GM12875 (cell line): ENCODE results near the gene PRKCB.

Experiments
- H3K4me3 ChIP-seq: one replicate; pipeline ENCODE4 v1.5.1; 2011; ENCODE audit warnings: low read depth, low read length, control low read depth
- TF ChIP-seq, protein P1 (sequence below): IDR thresholded peaks from 2 replicates; pipeline ENCODE4 v1.5.1; 2011; ENCODE audit warnings: low read depth, mild to moderate bottlenecking, control low read depth, inconsistent platforms, low read length, moderate library complexity, borderline replicate concordance; ENCODE audit not compliant: insufficient read depth

Gene PRKCB

DNA sequence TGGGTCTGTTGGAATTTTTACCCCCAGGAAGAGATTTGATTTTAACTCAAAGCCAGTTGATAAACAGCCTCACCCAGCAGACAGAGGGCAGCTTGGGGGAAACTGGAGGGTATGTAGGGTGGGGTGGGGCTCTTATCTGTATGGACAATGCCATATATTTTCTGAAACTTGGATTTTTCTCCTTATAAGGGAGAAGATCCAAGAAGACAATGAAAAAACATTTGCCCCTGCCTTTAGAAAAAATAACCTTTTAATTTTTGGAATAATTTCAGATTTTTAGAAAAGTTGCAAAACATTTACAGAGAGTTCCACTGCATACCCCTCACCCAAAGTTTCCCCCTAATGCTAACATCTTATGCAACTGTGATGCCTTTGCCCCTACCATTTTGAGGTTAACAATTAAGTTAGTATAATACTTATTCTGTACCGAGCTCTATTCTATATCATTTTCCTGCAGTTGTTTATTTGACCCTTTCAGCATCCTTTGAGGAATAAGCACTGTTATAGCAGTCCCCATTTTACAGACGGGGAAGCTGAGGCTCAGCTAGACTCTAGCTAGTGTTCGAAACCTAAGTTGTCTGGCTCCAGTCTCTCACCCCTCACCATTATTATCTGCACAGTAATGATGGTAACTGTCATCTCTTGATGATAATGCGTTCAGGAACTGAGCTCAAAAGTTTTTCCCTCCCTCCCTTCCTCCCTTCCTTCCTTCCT is 66.4 kb downstream of the PRKCB start:
- H3K4me3 ChIP-seq: no peak overlapping the region
- TF ChIP-seq, protein P1, sequence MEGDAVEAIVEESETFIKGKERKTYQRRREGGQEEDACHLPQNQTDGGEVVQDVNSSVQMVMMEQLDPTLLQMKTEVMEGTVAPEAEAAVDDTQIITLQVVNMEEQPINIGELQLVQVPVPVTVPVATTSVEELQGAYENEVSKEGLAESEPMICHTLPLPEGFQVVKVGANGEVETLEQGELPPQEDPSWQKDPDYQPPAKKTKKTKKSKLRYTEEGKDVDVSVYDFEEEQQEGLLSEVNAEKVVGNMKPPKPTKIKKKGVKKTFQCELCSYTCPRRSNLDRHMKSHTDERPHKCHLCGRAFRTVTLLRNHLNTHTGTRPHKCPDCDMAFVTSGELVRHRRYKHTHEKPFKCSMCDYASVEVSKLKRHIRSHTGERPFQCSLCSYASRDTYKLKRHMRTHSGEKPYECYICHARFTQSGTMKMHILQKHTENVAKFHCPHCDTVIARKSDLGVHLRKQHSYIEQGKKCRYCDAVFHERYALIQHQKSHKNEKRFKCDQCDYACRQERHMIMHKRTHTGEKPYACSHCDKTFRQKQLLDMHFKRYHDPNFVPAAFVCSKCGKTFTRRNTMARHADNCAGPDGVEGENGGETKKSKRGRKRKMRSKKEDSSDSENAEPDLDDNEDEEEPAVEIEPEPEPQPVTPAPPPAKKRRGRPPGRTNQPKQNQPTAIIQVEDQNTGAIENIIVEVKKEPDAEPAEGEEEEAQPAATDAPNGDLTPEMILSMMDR: no peak

DNA sequence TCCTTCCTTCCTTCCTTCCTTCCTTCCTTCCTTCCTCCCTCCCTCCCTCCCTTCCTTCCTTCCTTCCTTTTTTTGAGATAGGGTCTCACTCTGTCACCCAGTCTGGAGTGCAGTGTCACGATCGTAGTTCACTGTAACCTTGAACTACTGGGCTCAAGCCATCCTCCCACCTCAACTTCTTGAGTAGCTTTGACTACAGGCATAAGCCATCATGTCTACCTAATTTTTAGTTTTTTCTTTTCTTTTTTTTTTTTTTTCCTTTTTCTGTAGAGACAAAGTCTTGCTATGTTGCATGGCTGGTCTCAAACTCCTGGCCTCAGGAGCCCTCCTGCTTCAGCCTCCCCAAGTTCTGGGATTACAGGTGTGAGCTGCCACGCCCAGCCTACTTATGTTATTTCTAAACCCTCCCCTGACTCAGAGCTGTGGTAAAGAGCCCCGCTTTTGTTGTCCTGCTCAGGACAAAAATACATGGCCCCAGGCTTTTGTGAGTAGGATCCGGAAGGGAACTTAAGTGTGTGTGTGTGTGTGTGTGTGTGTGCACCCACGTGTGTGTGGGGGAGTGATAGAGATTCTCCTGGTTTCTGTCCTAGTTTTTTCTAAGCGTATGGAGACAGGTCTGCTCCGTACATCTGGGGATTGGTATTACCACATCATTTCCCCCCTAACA is 67.1 kb downstream of the PRKCB start:
- no peak overlapping the region for H3K4me3 ChIP-seq
- TF ChIP-seq, protein P1: no peak

DNA sequence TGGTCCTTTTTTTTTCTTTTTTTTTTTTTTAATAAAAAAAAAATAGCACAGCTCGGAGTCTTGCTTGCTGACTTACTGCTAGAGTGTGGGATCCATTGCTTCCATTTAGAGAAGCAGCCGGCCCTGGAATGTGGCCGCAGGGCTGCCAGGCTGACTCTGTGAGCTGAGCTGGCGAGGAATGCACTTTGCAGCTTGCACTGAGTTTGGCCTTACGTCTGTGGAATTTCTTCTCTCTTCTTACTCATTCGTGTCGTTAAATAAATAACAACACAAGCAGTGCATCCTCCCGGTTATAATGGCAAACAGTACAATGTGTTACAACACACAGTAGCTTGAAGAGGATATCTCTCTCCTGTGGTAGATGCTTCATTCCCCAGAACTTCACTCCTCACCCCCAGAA is 69.2 kb downstream of the PRKCB start:
- no peak overlapping the region for H3K4me3 ChIP-seq
- TF ChIP-seq, protein P1: no peak

DNA sequence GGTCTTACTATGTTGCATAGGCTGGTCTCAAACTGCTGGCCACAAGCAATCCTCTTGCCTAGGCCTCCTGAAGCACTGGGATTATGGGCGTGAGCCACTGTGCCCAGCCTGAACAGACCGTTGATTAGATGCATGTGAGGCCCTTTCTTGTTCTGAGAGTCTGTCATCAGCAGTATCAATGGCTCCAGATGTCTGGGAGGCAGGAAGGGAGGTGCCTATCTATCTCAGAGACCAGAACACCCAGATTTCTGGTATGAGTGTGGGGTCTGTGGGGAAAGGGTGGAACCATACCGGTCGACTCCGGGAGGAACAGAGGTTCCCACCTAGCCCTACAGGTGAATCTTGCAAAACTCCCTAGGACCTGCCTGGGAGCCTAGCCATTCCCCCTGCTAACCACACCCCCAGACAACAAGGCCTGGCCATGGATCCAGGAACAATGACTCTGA is 71.7 kb downstream of the PRKCB start:
- TF ChIP-seq, protein P1: no peak
- H3K4me3 ChIP-seq: no peak overlapping the region

DNA sequence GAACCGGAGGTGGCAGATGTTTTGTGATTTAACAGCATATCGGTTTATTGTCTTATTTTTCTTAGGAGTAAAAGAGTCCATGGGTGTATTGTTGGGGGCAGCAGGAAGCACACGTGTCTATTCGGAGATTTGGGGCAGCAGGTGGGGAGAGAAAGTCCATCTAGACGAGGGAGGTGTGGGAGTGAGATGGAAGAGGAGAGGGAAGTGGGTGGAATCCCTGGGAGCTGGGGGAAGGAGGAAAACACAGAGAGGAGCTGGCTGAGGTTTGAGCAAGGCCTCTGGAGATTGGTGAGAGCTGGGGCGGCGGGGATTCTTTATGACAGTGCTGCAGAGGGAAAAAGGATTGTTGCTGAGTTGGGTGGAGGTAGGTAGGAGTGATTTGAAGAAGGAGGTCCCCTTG is 72.1 kb downstream of the PRKCB start:
- H3K4me3 ChIP-seq: no peak overlapping the region
- TF ChIP-seq, protein P1: no peak

DNA sequence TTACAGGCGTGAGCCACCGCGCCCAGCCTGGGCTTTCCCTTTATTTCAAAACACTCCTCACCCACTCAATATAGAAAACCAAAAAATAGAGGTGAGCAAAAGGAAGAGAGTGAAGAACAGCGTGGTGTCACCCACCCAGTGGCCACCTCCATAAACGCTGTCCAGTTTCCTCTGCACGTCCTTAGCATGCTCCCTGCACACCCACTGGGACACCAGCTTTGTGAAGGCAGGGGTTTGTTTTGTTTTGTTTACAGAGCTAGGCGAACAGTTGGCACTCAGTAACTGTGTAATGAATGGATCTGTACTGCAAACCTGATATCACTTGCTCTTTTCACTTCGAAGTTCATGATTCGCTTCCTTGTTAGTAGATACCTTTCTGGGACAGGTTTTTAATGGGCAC is 73.0 kb downstream of the PRKCB start:
- H3K4me3 ChIP-seq: no peak overlapping the region
- TF ChIP-seq, protein P1: no peak
